Measurements from ENCODE around the gene ANKRD26. TPM values are rescaled to one million over a fixed set of nuclear protein-coding genes. Genes with fewer than 3 reads are reported as not detected.

ANKRD26 gene
- total RNA-seq, 2 donors from 2014 or later: 15.8 to 18.9 TPM

DNA sequence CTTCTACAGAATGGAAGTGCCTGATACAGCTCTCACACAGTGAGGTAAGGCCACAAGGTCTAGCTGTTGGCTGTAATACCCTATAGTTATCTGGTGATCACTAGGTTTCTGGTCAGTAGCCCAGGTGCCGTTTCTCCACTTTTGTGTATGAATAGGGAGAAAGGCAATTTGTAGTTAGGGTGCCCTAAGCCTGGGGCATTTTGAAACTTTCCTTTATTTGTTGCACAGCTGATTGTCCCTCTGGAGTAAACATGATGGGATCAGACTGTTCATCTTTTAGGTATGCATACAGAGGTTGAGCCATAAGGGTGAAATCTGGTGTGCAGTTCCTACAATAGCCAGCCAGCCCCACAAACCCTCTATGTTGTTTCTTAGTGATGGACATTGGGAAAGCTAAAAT lies 112.4 kb downstream of the ANKRD26 start:
- Histone ChIP-seq H3K36me3 (ENCODE audit: control insufficient read depth, insufficient read depth, low read length) (peaks cover 6% of the 10 kb centered on the region), H3K4me1 (ENCODE audit: control insufficient read depth, insufficient read depth, low read length) (no peaks in the 10 kb centered on the region), H3K4me3 (ENCODE audit: low read length) (no peak overlapping the region), H3K9me3 (ENCODE audit: control insufficient read depth, low read length) (peaks cover 14% of the 10 kb centered on the region), H3K27me3 (ENCODE audit: control insufficient read depth, insufficient read depth, low read length, poor library complexity, severe bottlenecking) (no peaks in the 10 kb centered on the region), H3K27ac (ENCODE audit: low read depth, low read length) (no peak overlapping the region), H3K9ac (ENCODE audit: extremely low read depth, low read length, poor library complexity, severe bottlenecking) (no peak overlapping the region)
- TF ChIP-seq, protein P1, sequence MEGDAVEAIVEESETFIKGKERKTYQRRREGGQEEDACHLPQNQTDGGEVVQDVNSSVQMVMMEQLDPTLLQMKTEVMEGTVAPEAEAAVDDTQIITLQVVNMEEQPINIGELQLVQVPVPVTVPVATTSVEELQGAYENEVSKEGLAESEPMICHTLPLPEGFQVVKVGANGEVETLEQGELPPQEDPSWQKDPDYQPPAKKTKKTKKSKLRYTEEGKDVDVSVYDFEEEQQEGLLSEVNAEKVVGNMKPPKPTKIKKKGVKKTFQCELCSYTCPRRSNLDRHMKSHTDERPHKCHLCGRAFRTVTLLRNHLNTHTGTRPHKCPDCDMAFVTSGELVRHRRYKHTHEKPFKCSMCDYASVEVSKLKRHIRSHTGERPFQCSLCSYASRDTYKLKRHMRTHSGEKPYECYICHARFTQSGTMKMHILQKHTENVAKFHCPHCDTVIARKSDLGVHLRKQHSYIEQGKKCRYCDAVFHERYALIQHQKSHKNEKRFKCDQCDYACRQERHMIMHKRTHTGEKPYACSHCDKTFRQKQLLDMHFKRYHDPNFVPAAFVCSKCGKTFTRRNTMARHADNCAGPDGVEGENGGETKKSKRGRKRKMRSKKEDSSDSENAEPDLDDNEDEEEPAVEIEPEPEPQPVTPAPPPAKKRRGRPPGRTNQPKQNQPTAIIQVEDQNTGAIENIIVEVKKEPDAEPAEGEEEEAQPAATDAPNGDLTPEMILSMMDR (conservative IDR thresholded peaks at IDR 0.05): no peak
- 88 to 100% methylated on average over 1 of the region's 1 CpG for WGBS, 2 experiments (ENCODE audit: insufficient coverage in 1 of 2, insufficient read length in 1 of 2)
- DNase-seq: no peak
- H3K4me1 Mint-ChIP-seq: no peaks in the 10 kb centered on the region
- H3K27me3 Mint-ChIP-seq (ENCODE audit: insufficient read depth): no peaks in the 10 kb centered on the region
- peaks cover 11% of the 10 kb centered on the region for H3K9me3 Mint-ChIP-seq
- H3K27ac Mint-ChIP-seq: no peak overlapping the region
- no peak overlapping the region for H3K4me3 Mint-ChIP-seq
- H3K36me3 Mint-ChIP-seq (ENCODE audit: low read depth): peaks cover 15% of the 10 kb centered on the region

- peaks cover 12% of the 10 kb centered on the region for H3K9me3 ChIP-seq (ENCODE audit: control insufficient read depth, low read length)
- Mint-ChIP-seq H3K4me3 (no peak overlapping the region), H3K36me3 (ENCODE audit: low read depth) (peaks cover 6% of the 10 kb centered on the region), H3K4me1 (peaks cover 13% of the 10 kb centered on the region), H3K27me3 (ENCODE audit: insufficient read depth) (no peaks in the 10 kb centered on the region), H3K9me3 (peaks cover 4% of the 10 kb centered on the region), H3K27ac (no peak overlapping the region)
- TF ChIP-seq, protein P1 (conservative IDR thresholded peaks at IDR 0.05): no peak
- DNase-seq: no peak
- no peaks in the 10 kb centered on the region for H3K27me3 ChIP-seq (ENCODE audit: control insufficient read depth, insufficient read depth, low read length, poor library complexity, severe bottlenecking)
- WGBS, 2 experiments (ENCODE audit: insufficient coverage in 1 of 2, insufficient read length in 1 of 2): 96% methylated on average over 1 of the region's 1 CpG; no CpG with 5 or more reads in 1 of the 2 experiments
- no peak overlapping the region for H3K9ac ChIP-seq (ENCODE audit: extremely low read depth, low read length, poor library complexity, severe bottlenecking)
- no peaks in the 10 kb centered on the region for H3K4me1 ChIP-seq (ENCODE audit: control insufficient read depth, insufficient read depth, low read length)
- H3K4me3 ChIP-seq (ENCODE audit: low read length): no peak overlapping the region
- H3K27ac ChIP-seq (ENCODE audit: low read depth, low read length): no peak overlapping the region
- H3K36me3 ChIP-seq (ENCODE audit: control insufficient read depth, insufficient read depth, low read length): no peaks in the 10 kb centered on the region
Observed at GRCh38 chr10:26983156-26983555, 117.1 kb downstream of the ANKRD26 start.

GRCh38 chr10:26982058-26982457 lies 118.2 kb downstream of the ANKRD26 start:
- Histone ChIP-seq H3K27ac (ENCODE audit: low read depth, low read length) (no peak overlapping the region), H3K9ac (ENCODE audit: extremely low read depth, low read length, poor library complexity, severe bottlenecking) (no peak overlapping the region), H3K27me3 (ENCODE audit: control insufficient read depth, insufficient read depth, low read length, poor library complexity, severe bottlenecking) (no peaks in the 10 kb centered on the region), H3K9me3 (ENCODE audit: control insufficient read depth, low read length) (peaks cover 12% of the 10 kb centered on the region), H3K4me1 (ENCODE audit: control insufficient read depth, insufficient read depth, low read length) (no peaks in the 10 kb centered on the region), H3K36me3 (ENCODE audit: control insufficient read depth, insufficient read depth, low read length) (no peaks in the 10 kb centered on the region), H3K4me3 (ENCODE audit: low read length) (no peak overlapping the region)
- WGBS, 2 experiments (ENCODE audit: insufficient coverage in 1 of 2, insufficient read length in 1 of 2): 70% methylated on average over 1 of the region's 1 CpG; no CpG with 5 or more reads in 1 of the 2 experiments
- TF ChIP-seq, protein P1 (conservative IDR thresholded peaks at IDR 0.05): no peak
- no peak overlapping the region for H3K27ac Mint-ChIP-seq
- H3K9me3 Mint-ChIP-seq: peaks cover 1% of the 10 kb centered on the region
- no peak overlapping the region for H3K4me3 Mint-ChIP-seq
- H3K36me3 Mint-ChIP-seq (ENCODE audit: low read depth): peaks cover 6% of the 10 kb centered on the region
- DNase-seq: no peak
- H3K27me3 Mint-ChIP-seq (ENCODE audit: insufficient read depth): no peaks in the 10 kb centered on the region
- peaks cover 13% of the 10 kb centered on the region for H3K4me1 Mint-ChIP-seq
